NOMO-1 (cell line): ENCODE data around the gene TSPAN9.

Experiments
- DNase-seq, 2 experiments: peaks; one replicate each; lab custom pipeline; 2025; ENCODE audit not compliant: unreplicated experiment in 2 of 2; lab: John Stamatoyannopoulos, UW

The TSPAN9 gene, protein sequence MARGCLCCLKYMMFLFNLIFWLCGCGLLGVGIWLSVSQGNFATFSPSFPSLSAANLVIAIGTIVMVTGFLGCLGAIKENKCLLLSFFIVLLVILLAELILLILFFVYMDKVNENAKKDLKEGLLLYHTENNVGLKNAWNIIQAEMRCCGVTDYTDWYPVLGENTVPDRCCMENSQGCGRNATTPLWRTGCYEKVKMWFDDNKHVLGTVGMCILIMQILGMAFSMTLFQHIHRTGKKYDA

DNA sequence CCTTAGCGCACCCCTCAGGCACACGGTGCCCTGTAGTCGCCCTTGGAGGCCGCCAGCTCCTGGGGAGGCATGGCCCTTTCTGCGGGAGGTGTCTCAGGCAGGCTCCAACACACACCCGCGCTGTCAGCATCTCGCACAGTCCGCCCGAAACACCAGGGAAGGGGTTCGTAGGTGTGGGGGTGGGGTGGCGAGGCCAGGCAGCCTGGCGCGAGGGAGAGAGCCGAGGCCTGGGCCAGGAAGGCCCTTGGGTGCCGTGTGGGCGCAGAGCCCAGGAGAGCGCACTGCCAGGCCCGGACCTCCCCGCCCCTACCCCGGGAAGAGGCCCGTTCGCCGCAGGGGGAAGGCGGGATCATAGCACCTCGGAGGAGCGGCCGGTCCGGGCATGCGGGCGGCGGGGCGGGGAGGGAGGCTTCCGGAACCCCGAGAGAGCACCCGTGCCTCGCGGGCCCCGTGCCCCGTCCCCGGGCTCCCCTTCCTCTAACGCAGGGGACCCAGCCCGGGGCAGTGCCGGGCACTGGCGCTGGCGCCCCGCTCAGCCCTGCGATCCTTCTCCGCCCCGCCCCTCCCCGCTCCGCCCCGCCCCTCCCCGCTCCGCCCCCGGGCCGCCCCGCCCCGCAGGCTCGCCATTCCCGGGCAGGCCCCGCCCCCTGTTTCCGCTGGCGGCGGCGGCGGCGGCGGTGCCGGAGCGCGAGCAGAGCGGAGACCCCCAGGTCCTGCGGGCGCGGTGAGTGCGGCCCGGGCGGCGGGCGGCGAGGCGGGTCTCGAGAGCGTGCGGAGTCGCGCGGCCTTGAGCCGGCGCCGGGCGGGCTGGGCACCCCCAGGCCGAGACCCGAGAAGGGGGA lies at the start of gene TSPAN9:
TSPAN9 (plus strand) TSS at position 650 of the 842 bp plus-strand sequence. CDS start 123,815 bp downstream, outside the sequence.
- DNase-seq: peak; percentile 13 to 16

DNA sequence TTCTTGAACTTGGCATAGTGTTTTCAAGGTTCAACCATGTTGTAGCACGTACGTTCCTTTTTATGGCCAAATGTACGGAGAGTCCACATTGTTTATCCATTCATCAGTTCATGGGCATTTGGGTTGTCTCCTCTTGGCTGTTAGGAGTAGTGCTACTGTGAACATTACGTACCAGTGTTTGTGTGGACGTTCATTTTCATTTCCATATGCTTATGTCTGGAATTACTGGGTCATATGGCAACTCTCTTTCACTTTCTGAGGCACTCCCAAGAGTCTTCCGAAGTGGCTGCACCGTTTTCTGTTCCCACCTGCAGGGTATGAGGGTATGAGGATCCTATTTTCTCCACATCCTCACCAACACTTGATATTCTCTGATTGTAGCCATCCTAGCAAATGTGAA lies 49.1 kb upstream of the TSPAN9 start:
- DNase-seq: no peak

DNA sequence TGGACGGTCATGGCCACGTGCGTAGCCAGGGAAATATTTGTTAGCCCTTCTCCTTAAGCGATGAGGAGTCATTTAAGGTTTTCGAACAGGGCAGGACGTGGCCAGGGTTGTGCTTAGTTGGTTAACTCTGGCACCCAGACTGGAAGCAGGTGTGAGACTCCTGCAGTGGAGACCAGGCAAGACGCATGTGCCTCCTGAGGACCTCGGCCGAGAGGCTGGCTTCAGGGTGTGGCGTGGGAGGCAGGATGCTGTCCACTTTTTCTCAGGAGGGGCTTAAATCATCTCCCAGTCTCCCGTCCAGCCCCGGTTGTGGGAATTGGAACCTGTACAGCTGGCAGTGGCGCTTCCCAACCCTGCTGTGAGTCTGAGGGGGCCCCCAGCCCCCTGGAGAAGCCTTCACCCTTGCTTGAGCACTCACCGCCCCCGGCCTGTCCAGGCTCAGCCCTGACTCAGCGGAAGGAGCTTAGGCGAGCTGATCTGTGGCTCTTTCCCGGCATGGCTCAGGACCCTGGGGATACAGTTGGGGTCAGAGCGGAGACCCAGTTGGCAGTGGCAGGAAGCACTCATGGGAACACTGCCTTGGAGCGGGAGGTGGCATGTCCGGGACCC lies 46.3 kb upstream of the TSPAN9 start:
- DNase-seq: no peak

DNA sequence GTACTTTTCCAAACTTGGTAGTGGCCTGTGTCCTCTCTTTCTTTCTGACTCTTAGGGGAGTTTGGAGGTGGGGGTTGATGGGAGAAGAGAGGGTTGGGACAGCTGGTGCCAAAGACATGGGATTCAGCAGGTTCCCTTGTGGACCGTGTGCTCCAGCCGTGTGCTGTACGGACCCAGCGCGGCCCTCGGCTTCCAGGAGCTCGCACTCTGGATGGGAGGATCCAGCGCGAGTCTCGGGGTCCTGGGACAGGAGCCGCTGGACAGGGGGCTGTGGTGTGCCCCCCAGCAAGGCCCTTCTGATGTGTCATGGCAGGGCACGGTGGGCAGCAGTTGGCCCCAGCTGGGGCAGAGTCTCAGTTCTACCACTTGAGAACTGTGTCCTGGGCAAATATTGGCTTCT lies 45.0 kb upstream of the TSPAN9 start:
- DNase-seq: no peak

DNA sequence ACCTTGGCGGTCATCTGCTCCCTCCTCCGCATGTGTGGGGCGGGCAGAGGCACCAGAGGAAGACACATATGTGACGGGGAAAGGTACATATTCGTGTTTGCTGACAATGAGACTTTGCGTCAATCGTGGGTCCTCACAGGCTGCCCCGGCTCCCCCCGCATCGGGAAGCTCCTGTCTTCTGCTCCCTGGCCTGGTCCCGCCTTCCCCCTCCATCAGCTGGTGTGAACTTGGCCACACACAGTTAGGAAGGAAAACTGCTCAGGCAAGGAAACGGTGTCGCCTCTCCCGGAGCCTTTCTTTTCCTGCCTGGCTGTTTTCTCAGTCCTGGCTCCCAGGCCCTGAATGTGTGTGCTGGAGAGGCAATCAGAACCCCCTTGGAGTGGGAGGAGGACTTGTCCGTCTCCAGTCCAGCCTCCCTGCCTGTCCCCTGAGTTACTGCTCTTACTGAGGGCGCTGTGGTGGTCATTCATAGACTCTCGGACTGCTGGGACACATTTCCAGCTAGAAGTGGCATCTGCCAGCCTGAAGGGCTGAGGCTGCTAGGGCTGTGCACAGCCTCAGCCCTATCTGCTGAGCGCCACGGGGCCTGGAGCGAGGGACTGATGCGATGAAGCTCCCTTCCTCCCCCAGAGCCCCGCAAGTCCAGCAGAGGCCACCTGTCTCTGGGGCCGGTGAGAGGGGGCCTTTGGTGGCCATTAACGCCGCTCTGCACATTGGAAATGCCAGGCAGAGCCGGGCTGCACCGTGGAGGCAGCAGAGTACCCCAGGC lies 44.2 kb upstream of the TSPAN9 start:
- DNase-seq: no peak

DNA sequence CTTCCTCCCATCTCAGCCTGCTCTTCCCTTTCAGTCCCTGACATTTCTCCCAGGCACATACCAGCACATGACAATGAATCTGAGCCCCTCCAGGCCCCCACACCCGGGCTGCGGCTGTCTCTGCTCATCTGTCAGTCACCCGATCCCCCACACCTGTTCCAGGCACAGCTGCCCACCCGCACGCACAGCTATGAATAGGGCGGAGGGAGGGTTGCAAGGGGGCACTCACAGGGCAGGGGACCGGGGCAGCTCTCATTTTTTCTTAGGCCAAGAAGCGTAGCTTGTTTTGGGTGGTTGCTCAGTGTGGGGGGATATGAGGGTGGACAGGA lies 43.7 kb upstream of the TSPAN9 start:
- DNase-seq: no peak

DNA sequence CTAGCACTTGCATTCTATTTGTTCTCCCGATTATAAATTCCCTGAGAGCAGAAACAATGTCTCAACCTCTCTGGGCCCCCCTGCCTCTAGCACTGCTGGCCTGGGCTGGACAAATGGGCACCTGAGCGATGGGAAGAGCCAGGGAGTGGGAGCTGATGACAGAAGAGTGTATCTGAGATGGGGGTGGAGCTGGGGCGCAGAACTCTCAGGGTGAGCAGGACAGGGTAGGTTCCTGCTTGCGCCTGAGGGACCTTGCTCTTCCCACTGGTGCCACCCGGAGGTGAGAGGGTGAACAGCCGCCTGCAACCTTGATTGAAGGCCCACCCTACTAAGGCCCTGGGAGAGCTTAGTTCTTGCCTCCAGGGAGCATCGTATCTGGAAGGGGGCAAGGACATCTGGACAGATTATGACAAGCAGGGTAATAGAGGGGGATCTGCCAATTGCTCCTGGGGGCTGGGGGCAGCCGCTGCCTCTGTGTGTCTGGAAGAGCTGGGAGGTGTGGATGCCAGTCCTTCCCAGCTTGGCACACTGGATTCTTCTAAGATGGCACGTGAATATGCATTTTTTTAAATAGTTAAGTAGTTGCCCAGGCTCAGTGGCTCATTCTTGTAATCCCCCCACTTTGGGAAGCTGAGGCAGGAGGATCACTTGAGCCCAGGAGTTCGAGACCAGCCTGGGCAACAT lies 43.0 kb upstream of the TSPAN9 start:
- peak; percentile 18 to 37 for DNase-seq

DNA sequence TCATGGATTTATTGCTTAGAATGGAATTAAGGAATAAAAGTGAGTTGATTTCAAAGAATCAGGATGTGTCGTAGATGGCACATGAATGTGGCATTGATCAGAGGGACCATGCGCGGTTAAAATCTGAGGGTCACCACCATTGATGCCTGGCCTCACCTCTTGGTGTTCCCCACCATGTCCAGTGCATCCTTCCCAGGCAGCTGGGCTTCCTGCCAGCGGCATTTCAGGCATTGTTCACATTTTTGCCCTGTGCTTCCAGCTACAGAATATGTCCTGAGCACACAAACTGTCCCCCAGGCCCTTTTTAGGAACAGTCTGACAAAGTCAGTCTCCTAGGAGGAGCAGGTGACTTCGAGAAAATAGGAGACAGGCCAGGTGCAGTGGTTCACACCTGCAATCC lies 42.0 kb upstream of the TSPAN9 start:
- no peak for DNase-seq

DNA sequence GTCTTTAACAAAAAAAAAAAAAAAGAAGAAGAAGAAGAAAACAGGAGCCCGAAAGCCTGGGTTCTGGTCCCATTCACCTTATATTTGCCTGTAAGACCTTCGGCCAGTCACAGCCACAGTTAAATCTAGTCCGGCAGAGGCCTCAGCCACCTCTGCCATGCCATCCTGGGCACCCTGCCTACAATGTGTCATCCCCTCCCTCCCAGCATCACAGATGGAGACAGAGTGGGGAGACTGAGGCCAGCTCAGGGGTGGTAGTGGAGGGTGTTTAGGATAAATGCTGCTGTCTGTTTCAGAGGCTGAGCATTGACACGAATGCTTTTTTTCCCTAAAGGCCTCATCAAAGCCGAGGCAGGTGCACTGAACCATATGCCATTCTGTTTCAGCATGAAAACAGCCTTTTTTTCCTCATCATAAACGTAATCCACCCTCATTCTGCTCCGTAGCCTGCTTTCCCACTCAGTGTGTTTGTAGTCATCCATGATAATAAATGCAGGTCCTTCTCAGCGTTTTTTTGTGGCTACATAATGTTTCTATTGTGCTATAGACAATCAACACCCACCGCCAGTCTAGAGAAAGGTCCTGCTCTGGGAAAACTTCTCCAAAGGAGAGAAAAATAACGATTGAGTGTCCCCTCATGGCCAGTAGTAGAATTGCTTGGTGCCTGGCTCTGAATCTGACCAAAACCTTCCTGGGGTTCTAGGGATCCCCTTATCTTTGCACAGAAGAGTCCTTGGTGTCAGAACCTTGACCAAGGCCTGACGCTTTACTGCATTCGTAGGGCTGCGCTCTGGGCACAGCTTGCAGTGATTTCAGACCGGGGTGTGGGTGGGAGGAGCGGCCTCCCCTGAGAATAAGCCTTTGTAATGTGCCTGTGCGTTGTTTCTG lies 41.1 kb upstream of the TSPAN9 start:
- DNase-seq: no peak

DNA sequence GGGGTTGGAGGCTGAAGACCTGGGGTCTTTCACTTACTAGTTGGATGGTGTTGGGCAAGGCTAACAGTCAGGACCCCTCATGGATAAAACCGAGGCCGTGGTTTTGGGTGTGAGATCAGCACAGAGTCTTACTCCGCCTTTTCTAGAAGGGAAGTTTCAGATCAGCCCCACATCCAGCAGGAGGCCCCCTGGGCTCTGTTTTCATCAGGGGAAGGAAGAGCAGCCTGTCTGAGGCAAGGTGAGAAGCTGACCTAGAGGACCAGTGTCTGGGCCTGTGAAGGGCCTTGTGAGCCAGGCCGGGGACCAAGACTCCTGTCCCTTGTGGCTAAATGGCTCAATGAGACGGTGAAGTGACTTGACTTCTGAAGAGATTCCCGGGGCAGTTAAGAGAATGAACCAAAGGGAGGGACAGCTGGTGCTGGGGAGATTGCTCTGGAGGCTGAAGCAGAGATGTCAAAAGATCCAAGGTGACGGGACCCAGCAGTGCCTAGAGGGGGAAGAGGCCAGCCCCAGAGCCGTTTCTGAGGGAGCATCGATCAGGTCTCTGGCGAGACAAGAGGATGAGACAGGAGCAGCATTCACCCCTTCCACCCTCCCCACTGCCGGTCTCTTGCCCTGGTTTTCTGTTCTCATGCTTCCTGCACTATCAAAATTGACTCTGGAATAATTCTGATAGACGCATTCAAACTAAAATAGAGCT lies 40.1 kb upstream of the TSPAN9 start:
- DNase-seq: no peak

DNA sequence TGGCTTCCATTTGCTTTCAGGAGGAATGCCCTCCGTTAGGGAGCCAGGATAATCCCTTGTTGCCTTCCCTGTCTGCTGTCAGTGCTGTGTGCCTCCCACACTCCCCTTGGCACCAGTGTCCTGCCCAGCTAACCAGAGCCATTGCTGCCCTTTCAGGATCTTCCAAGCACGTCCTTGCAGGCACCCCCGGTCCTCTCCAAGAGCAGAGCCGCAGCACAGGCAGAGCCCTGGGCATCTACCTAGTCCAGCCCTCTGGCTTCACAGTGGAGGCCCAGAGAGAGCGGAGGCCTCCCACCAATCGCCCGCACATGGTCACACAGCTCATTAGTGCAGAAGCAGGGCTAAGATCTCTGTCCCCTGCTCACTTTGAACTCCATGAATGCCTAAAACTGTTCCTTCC lies 39.0 kb upstream of the TSPAN9 start:
- DNase-seq: no peak

DNA sequence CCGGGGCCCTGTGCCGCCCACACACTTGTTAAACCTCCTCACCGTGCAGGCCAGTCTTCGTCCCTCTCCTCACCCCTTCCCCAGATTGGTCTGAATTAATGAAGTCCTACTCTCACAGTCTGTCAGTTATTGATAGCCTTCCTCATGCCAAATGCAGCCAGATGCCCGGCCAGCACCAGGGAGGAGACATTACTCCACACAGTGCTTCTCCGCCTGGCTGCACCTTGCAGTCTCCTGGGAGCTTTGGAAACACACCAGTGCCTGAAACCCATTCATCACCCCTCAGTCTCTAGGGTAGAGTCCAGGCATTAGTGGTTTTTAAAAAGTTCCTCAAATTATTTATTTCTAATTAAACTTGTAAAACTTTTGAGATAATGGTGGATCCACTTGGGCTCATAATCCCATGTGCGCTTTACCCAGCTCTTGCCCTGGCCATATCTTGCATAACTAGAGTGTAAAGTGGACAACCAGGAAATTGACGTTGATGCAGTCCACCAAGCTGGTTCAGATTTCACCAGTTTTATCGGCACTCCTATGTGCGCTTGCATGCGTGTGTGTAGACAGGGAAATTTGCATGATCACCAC lies 38.2 kb upstream of the TSPAN9 start:
- no peak for DNase-seq

DNA sequence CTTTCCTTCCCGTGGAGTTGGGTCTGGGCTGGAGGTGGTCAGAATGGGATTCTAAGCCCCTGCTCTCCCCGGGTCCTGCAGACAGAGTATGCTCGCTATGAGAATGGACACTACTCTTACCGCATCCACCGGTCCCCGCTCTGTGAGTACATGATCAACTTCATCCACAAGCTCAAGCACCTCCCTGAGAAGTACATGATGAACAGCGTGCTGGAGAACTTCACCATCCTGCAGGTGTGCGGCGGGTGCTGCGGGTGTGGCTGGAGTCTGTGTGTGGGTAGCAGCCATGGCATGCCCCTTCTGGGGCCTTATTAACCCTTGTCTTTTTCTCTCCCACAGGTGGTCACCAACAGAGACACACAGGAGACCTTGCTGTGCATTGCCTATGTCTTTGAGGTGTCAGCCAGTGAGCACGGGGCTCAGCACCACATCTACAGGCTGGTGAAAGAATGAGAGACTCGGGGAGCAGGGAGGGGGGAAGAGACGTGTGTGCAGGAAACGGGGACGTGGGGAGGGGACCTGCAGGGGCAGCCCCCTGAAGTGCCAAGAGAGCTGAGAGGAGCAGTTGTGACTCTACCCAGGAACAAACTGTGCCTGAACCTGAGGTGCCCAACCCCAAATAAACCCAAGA lies 37.0 kb upstream of the TSPAN9 start:
- DNase-seq: no peak

DNA sequence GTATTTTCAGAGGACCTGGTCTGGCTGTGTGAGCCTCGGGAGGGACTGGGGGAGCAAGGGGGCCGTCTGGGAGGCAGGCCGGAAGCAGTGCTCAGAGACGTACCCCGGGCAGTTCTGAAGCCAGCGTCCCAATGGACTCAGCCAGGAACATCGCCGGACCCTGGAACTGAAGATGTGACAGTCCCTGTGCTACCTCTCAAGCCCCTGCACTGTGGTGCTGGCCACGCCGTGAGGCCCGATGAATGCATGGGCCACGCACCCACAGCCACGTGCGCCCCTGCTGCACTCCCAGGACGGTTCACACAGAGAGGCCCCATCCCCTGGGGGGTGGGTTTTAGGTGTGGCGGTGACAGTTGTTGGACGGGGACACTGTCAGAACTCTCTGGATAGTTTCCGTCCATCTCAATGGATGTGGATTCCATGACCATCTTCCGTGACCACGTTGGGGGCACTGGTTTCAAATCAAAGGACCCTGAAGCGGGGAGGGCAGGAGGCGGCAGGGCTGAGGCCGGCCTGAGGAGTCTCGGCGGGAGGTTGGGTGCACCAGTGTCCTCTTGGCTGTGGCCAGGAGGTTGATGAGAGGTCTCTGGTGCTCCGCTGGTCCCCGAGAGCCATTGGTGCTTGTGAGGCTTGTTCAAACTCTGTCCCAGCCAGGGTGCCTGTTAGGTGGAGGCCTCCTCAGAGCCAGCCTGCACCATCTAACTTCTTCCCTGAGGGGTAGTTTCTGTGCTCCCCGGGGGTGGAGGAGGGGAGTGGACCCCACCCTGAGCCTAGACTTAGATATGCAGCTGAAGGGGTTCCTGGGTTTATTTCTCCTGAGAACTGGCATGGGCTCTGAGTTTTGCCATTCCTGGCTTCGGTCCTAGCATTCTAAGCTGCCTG lies 36.3 kb upstream of the TSPAN9 start:
- no peak for DNase-seq

DNA sequence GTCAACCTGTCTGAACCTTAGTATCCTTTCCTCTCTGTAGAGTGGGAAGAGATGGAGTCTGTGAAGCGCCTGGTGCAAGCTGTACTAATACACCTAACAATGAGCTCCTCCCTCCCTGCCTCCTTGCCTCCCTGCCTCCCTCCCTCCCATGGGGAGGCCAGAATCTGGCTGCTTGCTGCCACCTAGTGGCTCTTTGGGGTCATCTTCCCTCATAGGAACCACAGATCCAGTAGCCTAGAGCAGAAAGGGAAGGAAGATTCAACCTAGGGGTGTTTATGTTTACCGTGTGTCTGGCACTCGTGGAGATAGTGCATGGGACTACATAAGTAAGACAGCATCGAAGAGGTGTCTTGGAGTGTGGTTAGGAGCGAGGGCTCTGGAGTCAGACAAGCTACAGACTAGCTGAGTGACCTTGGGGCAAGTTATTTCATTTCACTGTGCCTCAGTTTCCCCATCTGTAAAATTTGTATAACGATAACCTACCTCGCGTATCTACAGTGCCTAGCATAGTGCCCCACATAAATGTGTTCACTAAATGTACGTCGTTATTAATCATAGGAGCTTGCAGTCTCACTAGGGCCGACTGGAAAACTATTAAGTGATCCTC lies 35.5 kb upstream of the TSPAN9 start:
- DNase-seq: peak; percentile 48 to 69

DNA sequence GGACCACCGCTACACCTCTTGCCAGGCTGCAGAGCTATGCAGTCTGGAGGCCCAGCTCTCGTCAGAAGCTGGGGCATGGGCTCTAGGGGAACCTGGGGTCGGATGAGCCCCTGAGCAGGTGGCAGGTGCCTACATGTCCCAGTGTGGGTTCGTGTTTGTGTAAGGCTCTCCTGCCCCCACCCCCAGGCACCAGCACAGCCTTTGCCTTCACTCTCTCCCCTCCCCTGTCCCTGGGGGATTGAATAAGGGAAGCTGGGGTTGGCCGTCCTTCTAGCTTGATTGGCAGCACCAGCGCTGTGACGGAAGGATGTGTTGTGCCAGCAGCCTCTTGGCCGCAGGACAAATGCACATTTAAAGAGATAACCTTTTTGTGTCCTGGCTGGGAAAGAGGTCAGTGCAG lies 34.8 kb upstream of the TSPAN9 start:
- peak in 1 of 2 experiments; percentile 2 for DNase-seq

DNA sequence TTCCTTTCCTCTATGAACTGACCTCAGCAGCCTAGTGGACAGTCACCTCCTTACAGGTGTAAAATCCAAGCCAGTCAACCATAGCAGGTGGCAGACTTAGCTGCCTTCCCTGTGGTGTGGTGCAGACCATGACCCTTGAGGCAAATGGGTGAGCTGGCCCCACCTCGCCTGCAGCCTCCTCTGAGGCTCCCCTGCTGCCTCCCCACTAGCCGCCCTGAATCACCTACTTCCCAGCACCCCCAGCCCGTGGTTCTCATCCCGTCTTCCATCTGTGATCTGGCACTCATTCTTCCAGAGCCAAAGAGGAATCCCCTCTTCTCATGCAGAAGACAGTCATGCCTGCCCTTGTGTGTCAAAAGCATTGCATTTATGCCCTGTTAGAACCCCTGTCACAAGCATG lies 34.4 kb upstream of the TSPAN9 start:
- DNase-seq: no peak
